Loucy (cell line): ENCODE results near the gene EPSTI1.

ENCODE experiments used
- H2AFZ ChIP-seq: fragments of 200-600 bp; sonication (generic); 2 replicates; pipeline ENCODE4 v1.6.0; 2016; ENCODE audit warnings: antibody characterized with exemption, mild to moderate bottlenecking, low read length, moderate library complexity
- H3F3A ChIP-seq: fragments of 200-600 bp; 2 replicates; pipeline ENCODE4 v1.6.0; 2016; ENCODE audit warnings: antibody characterized with exemption, low read depth, mild to moderate bottlenecking
- H3K27me3 ChIP-seq: fragments of 200-600 bp; sonication (generic); 2 replicates; pipeline ENCODE4 v1.6.1; 2014; ENCODE audit warnings: low read length, mild to moderate bottlenecking; ENCODE audit not compliant: insufficient read depth, poor library complexity, severe bottlenecking
- H3K36me3 ChIP-seq: fragments of 200-600 bp; sonication (generic); 2 replicates; pipeline ENCODE4 v1.6.1; 2016; ENCODE audit warnings: low read length; ENCODE audit not compliant: insufficient read depth
- H3K4me1 ChIP-seq: fragments of 200-600 bp; sonication (generic); 2 replicates; pipeline ENCODE4 v1.5.1; 2014; ENCODE audit warnings: low read length, mild to moderate bottlenecking; ENCODE audit not compliant: insufficient read depth, poor library complexity, severe bottlenecking
- H3K4me2 ChIP-seq: fragments of 200-600 bp; sonication (generic); 2 replicates; pipeline ENCODE4 v1.6.0; 2014; ENCODE audit warnings: antibody characterized with exemption, low read length, low read depth, mild to moderate bottlenecking; ENCODE audit not compliant: poor library complexity, severe bottlenecking
- H3K4me3 ChIP-seq: fragments of 200-600 bp; sonication (generic); 2 replicates; pipeline ENCODE4 v1.5.1; 2014; ENCODE audit warnings: low read length, mild to moderate bottlenecking, mixed read lengths; ENCODE audit not compliant: poor library complexity, severe bottlenecking
- H3K79me2 ChIP-seq: fragments of 200-600 bp; sonication (generic); 2 replicates; pipeline ENCODE4 v1.6.1; 2014; ENCODE audit warnings: low read length; ENCODE audit not compliant: insufficient read depth
- H3K9ac ChIP-seq: fragments of 200-600 bp; sonication (generic); 2 replicates; pipeline ENCODE4 v1.6.0; 2014; ENCODE audit warnings: mild to moderate bottlenecking, low read depth, low read length, moderate library complexity; ENCODE audit not compliant: poor library complexity, severe bottlenecking
- H3K9me2 ChIP-seq: fragments of 200-600 bp; sonication (generic); replicated peaks from 2 replicates; pipeline ENCODE4 v1.6.1; 2016; ENCODE audit warnings: low read depth, low read length, mixed read lengths
- H3K9me3 ChIP-seq: fragments of 200-600 bp; sonication (generic); 2 replicates; pipeline ENCODE4 v1.6.1; 2014; ENCODE audit warnings: mild to moderate bottlenecking, antibody characterized with exemption, low read length, low read depth; ENCODE audit not compliant: insufficient read depth
- H4K20me1 ChIP-seq: fragments of 200-600 bp; sonication (generic); 2 replicates; pipeline ENCODE4 v1.6.0; 2014; ENCODE audit warnings: antibody characterized with exemption, low read length, mild to moderate bottlenecking; ENCODE audit not compliant: insufficient read depth, poor library complexity, severe bottlenecking
- EZH2phosphoT487 ChIP-seq: fragments of 200-600 bp; IDR thresholded peaks from 2 replicates; pipeline ENCODE4 v1.6.1; 2018; ENCODE audit warnings: antibody characterized with exemption, mild to moderate bottlenecking, moderate library complexity, borderline replicate concordance
- TF ChIP-seq, protein P1 (sequence below): fragments of 200-600 bp; sonication (generic); conservative IDR thresholded peaks from 2 replicates; pipeline ENCODE4 v1.5.1; 2014; ENCODE audit warnings: mild to moderate bottlenecking, antibody characterized with exemption, low read length

The EPSTI1 gene

DNA sequence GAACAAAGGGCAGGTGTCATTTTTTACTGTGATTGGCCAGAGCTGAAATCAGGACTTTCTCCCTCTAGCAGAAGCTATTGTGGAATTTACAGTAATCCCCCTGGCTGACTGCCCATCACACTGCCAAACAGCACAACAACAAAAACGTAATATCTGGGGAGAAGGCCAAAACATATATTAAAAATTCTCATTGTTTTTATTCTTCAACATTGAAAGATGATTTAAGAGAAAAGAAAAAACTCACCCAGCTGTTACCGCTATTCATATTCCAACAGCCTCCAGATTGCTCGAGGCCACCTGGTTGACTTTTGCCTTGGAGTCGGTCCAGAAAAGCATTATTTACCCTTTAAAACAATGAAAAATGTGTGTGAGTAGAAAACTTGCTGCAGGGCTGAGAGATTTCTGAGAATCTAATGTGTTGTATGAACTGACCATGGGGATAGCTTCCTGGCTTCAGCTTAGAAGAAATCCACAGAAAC lies 97.2 kb downstream of the EPSTI1 start:
- Histone ChIP-seq H3K27me3 (no peaks in the 10 kb centered on the region), H2AFZ (no peak overlapping the region), H3K4me3 (no peak overlapping the region), H3K9ac (no peak overlapping the region), H3K9me2 (no peaks in the 10 kb centered on the region), H3K79me2 (no peaks in the 10 kb centered on the region), H3K4me1 (no peaks in the 10 kb centered on the region), H3K9me3 (no peaks in the 10 kb centered on the region), H3K36me3 (no peaks in the 10 kb centered on the region), H3F3A (no peaks in the 10 kb centered on the region), H4K20me1 (no peaks in the 10 kb centered on the region), H3K4me2 (no peak overlapping the region)
- TF ChIP-seq, protein P1, sequence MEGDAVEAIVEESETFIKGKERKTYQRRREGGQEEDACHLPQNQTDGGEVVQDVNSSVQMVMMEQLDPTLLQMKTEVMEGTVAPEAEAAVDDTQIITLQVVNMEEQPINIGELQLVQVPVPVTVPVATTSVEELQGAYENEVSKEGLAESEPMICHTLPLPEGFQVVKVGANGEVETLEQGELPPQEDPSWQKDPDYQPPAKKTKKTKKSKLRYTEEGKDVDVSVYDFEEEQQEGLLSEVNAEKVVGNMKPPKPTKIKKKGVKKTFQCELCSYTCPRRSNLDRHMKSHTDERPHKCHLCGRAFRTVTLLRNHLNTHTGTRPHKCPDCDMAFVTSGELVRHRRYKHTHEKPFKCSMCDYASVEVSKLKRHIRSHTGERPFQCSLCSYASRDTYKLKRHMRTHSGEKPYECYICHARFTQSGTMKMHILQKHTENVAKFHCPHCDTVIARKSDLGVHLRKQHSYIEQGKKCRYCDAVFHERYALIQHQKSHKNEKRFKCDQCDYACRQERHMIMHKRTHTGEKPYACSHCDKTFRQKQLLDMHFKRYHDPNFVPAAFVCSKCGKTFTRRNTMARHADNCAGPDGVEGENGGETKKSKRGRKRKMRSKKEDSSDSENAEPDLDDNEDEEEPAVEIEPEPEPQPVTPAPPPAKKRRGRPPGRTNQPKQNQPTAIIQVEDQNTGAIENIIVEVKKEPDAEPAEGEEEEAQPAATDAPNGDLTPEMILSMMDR = no peak
- TF ChIP-seq EZH2phosphoT487 = no peak

DNA sequence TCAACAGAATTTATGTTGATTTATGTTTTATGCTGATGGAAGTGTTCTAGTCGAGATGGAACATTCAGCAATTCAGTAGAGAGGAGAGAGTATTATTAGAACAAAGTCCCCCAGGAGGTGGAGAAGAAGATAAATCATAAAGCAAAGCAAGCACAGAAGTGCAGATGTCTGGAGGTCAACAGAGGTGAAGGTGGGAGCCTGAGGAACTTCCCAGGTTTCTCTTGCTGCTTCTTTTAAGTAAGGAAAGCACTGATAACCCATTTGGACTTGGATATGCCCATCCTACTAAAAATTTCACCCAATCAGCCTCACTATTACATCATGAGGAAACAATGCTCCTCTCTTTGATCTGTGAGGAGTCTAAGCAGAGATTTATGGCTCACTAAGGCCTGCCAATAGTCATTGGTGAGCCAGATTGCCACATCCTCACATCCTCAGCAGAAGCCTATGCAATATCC lies 98.8 kb downstream of the EPSTI1 start:
- Histone ChIP-seq H3K27me3 (no peaks in the 10 kb centered on the region), H2AFZ (no peak overlapping the region), H3K9me2 (no peaks in the 10 kb centered on the region), H3F3A (no peaks in the 10 kb centered on the region), H3K4me3 (no peak overlapping the region), H3K9ac (no peak overlapping the region), H3K36me3 (no peaks in the 10 kb centered on the region), H3K9me3 (no peaks in the 10 kb centered on the region), H3K4me1 (no peaks in the 10 kb centered on the region), H3K79me2 (no peaks in the 10 kb centered on the region), H4K20me1 (no peaks in the 10 kb centered on the region), H3K4me2 (no peak overlapping the region)
- no peak for TF ChIP-seq EZH2phosphoT487
- TF ChIP-seq, protein P1 = no peak

DNA sequence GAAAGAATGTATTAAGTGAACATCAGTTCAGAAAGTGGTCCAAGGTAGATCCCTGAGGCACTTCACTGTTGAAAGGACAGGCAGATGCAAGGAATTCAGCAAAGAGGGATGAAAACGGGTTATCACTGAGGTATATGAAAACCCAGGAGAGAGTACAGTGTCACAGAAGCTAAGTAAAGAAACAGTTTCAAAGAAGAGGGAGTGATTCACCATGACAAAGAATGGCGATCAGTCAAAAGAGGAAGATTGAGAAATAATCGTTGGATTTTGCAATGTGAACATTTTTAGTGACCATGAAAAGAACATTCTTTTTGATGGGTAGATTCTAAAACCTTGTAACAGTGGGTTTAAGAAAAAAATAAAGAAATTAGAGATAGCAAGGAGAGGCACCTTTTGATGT lies 99.3 kb downstream of the EPSTI1 start:
- no peak for TF ChIP-seq EZH2phosphoT487
- TF ChIP-seq, protein P1 = no peak
- H3K9me3 ChIP-seq = no peaks in the 10 kb centered on the region
- no peaks in the 10 kb centered on the region for H3K79me2 ChIP-seq
- no peak overlapping the region for H3K9ac ChIP-seq
- no peak overlapping the region for H3K4me2 ChIP-seq
- H2AFZ ChIP-seq = no peak overlapping the region
- H3F3A ChIP-seq = no peaks in the 10 kb centered on the region
- H4K20me1 ChIP-seq = no peaks in the 10 kb centered on the region
- H3K27me3 ChIP-seq = no peaks in the 10 kb centered on the region
- H3K36me3 ChIP-seq = no peaks in the 10 kb centered on the region
- no peaks in the 10 kb centered on the region for H3K9me2 ChIP-seq
- no peaks in the 10 kb centered on the region for H3K4me1 ChIP-seq
- no peak overlapping the region for H3K4me3 ChIP-seq
